ENCODE data around the gene LSR. TPM values are rescaled to one million over a fixed set of nuclear protein-coding genes. Genes with fewer than 3 reads are reported as not detected.

LSR gene
- total and polyA plus RNA-seq, 10 donors, result 10.9 to 30.2 (median 20.4) TPM

- Histone ChIP-seq H3K4me1 (peaks cover 19 to 100% (median 36%) of the 10 kb centered on the region in 6 donors), H3K4me3 (no peak overlapping the region), H3K27me3 (replicated peaks in 1 of 7) (no peaks in the 10 kb centered on the region), H3K27ac (no peak overlapping the region), H3K9me3 (no peaks in the 10 kb centered on the region), H3K36me3 (no peaks in the 10 kb centered on the region)
- 63 to 81% (median 77%) methylated on average over 10 of the region's 10 CpGs for WGBS, 5 donors
- TF ChIP-seq CTCF (IDR thresholded peaks at IDR 0.05 in 8 of 11, conservative IDR thresholded peaks at IDR 0.05 in 3 of 11) (no peak), POLR2AphosphoS5 (IDR thresholded peaks at IDR 0.05) (no peak), POLR2A (IDR thresholded peaks at IDR 0.05) (no peak)
- intact Hi-C loops (cut with DNase I; ENCODE audit: low total_unique reads), result no loop called here
- no peak for DNase-seq
These were observed 66.2 kb downstream of the LSR start for GRCh38 chr19:35314858-35315470.

GRCh38 chr19:35315883-35316282 lies 67.1 kb downstream of the LSR start:
- Histone ChIP-seq H3K27ac (peak overlapping the region in 3 of 8 donors; percentile 48 to 82 (median 72)), H3K27me3 (replicated peaks in 1 of 7) (no peaks in the 10 kb centered on the region), H3K36me3 (no peaks in the 10 kb centered on the region), H3K4me3 (no peak overlapping the region), H3K9me3 (no peaks in the 10 kb centered on the region), H3K4me1 (peaks cover 24 to 100% (median 45%) of the 10 kb centered on the region in 6 donors)
- intact Hi-C loops (cut with DNase I; ENCODE audit: low total_unique reads), result no loop called here
- DNase-seq, result no peak
- 81 to 89% (median 86%) methylated on average over 9 of the region's 9 CpGs for WGBS, 5 donors
- TF ChIP-seq POLR2AphosphoS5 (IDR thresholded peaks at IDR 0.05) (no peak), POLR2A (IDR thresholded peaks at IDR 0.05) (no peak), CTCF (IDR thresholded peaks at IDR 0.05 in 8 of 11, conservative IDR thresholded peaks at IDR 0.05 in 3 of 11) (no peak)

DNA sequence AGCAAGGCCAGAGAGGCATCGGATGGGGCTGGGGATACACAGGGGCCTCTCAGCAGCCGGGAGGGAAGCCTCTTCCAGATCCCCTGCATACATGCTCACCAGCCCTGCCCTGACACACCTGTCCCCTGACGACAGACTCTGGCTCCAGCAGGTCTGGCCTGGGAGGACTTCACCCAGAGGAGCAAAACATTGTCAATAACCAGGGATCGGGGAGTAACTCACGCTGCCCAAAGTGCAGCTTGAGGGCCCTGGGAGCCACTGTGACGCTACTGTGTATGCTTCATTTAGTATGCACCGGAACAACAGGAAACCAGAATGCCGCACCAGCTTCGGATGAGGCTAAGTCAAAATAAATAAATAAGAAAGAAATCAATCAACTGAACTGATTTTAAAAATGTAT lies 67.8 kb downstream of the LSR start:
- 76 to 87% (median 78%) methylated on average over 9 of the region's 9 CpGs for WGBS, 5 donors
- Histone ChIP-seq H3K27me3 (replicated peaks in 1 of 7) (no peaks in the 10 kb centered on the region), H3K9me3 (peaks cover 0 to under 1% (median 0%) of the 10 kb centered on the region in 8 donors), H3K36me3 (no peaks in the 10 kb centered on the region), H3K4me3 (no peak overlapping the region), H3K27ac (peak overlapping the region in 5 of 8 donors; percentile 72 to 83 (median 82)), H3K4me1 (peaks cover 24 to 100% (median 50%) of the 10 kb centered on the region in 6 donors)
- no peak for DNase-seq
- intact Hi-C loops (cut with DNase I; ENCODE audit: low total_unique reads), result no loop called here
- TF ChIP-seq POLR2A (IDR thresholded peaks at IDR 0.05), result no peak
- TF ChIP-seq POLR2AphosphoS5 (IDR thresholded peaks at IDR 0.05), result peak in 1 of 3 donors; percentile 43

Other genes with a start within 250 kb of the LSR start
- gene GRAMD1A, start 248.7 kb upstream of the LSR start, total RNA-seq, result 100 to 1,000 TPM in 5 of 7 donors, 10 to 100 TPM in 2; 80.3 to 177 (median 118) TPM
- 10 to 100 TPM; 30.0 to 63.2 (median 30.4) TPM for gene GRAMD1A, start 248.7 kb upstream of the LSR start, polyA plus RNA-seq
- gene SCN1B, start 218.5 kb upstream of the LSR start, total RNA-seq, result 10 to 100 TPM; 11.3 to 28.1 (median 16.7) TPM
- 1 to 10 TPM; 3.7 to 7.4 (median 5.9) TPM for gene SCN1B, start 218.5 kb upstream of the LSR start, polyA plus RNA-seq
- gene HPN, start 207.3 kb upstream of the LSR start, total RNA-seq, result 1 to 10 TPM; 1.0 to 4.3 (median 2.4) TPM
- gene HPN, start 207.3 kb upstream of the LSR start, polyA plus RNA-seq, result 1 to 10 TPM in 2 of 3 donors, under 1 TPM in 1; 0.86 to 2.4 (median 1.1) TPM
- gene FXYD3, start 133.2 kb upstream of the LSR start, total RNA-seq, result not detected
- gene FXYD3, start 133.2 kb upstream of the LSR start, polyA plus RNA-seq, result 1 to 10 TPM in 1 of 3 donors, under 1 TPM in 2; 0.33 to 1.5 (median 0.70) TPM
- gene LGI4, start 113.9 kb upstream of the LSR start, total RNA-seq, result 1 to 10 TPM in 4 of 7 donors, under 1 TPM in 2, not detected in 1; 0.68 to 2.8 (median 1.1) TPM
- 1 to 10 TPM; 2.4 to 9.7 (median 2.5) TPM for gene LGI4, start 113.9 kb upstream of the LSR start, polyA plus RNA-seq
- gene FXYD1, start 110.2 kb upstream of the LSR start, total RNA-seq, result 10 to 100 TPM in 3 of 7 donors, 1 to 10 TPM in 2, under 1 TPM in 1, not detected in 1; 0.83 to 18.1 (median 8.0) TPM
- 10 to 100 TPM in 2 of 3 donors, 1 to 10 TPM in 1; 9.8 to 17.8 (median 16.0) TPM for gene FXYD1, start 110.2 kb upstream of the LSR start, polyA plus RNA-seq
- gene FXYD7, start 105.7 kb upstream of the LSR start, total RNA-seq, result 1 to 10 TPM in 6 of 7 donors, not detected in 1; 1.2 to 3.3 (median 2.5) TPM
- gene FXYD7, start 105.7 kb upstream of the LSR start, polyA plus RNA-seq, result 1 to 10 TPM; 1.6 to 4.4 (median 2.3) TPM
- 100 to 1,000 TPM; 132 to 215 (median 162) TPM for gene FXYD5, start 94.3 kb upstream of the LSR start, total RNA-seq
- 100 to 1,000 TPM; 188 to 235 (median 213) TPM for gene FXYD5, start 94.3 kb upstream of the LSR start, polyA plus RNA-seq
- gene FAM187B, start 20.3 kb upstream of the LSR start, total RNA-seq, result under 1 TPM in 1 of 7 donors, not detected in 6; 0.51 TPM
- gene FAM187B, start 20.3 kb upstream of the LSR start, polyA plus RNA-seq, result under 1 TPM in 2 of 3 donors, not detected in 1; 0.48 to 0.61 TPM
- 100 to 1,000 TPM; 133 to 206 (median 157) TPM for gene USF2, start 20.0 kb downstream of the LSR start, total RNA-seq
- 100 to 1,000 TPM; 132 to 205 (median 145) TPM for gene USF2, start 20.0 kb downstream of the LSR start, polyA plus RNA-seq
- gene HAMP, start 33.5 kb downstream of the LSR start, total RNA-seq, result under 1 TPM in 2 of 7 donors, not detected in 5; 0.60 to 0.67 TPM
- 1 to 10 TPM in 2 of 3 donors, under 1 TPM in 1; 0.48 to 5.0 (median 2.0) TPM for gene HAMP, start 33.5 kb downstream of the LSR start, polyA plus RNA-seq
- gene MAG, start 43.2 kb downstream of the LSR start, total RNA-seq, result 10 to 100 TPM in 3 of 7 donors, under 1 TPM in 2, not detected in 2; 0.26 to 55.2 (median 35.1) TPM
- under 1 TPM; 0.07 to 0.42 (median 0.16) TPM for gene MAG, start 43.2 kb downstream of the LSR start, polyA plus RNA-seq
- 100 to 1,000 TPM; 251 to 446 (median 339) TPM for gene CD22, start 80.2 kb downstream of the LSR start, total RNA-seq
- gene CD22, start 80.2 kb downstream of the LSR start, polyA plus RNA-seq, result 100 to 1,000 TPM; 292 to 445 (median 394) TPM
- under 1 TPM in 4 of 7 donors, not detected in 3; 0.16 to 0.32 (median 0.28) TPM for gene FFAR1, start 98.9 kb downstream of the LSR start, total RNA-seq
- under 1 TPM; 0.18 to 0.52 (median 0.26) TPM for gene FFAR1, start 98.9 kb downstream of the LSR start, polyA plus RNA-seq
- gene FFAR3, start 109.5 kb downstream of the LSR start, total RNA-seq, result 1 to 10 TPM in 4 of 7 donors, under 1 TPM in 2, not detected in 1; 0.55 to 3.2 (median 2.0) TPM
- under 1 TPM; 0.30 to 0.45 (median 0.33) TPM for gene FFAR3, start 109.5 kb downstream of the LSR start, polyA plus RNA-seq
- gene GPR42, start 122.1 kb downstream of the LSR start, total RNA-seq, result under 1 TPM in 3 of 7 donors, not detected in 4; 0.60 to 0.67 (median 0.66) TPM
- under 1 TPM in 1 of 3 donors, not detected in 2; 0.09 TPM for gene GPR42, start 122.1 kb downstream of the LSR start, polyA plus RNA-seq
- gene FFAR2, start 199.3 kb downstream of the LSR start, total RNA-seq, result 10 to 100 TPM in 5 of 7 donors, 1 to 10 TPM in 2; 3.0 to 53.5 (median 12.6) TPM
- 1 to 10 TPM in 2 of 3 donors, under 1 TPM in 1; 0.89 to 9.0 (median 5.7) TPM for gene FFAR2, start 199.3 kb downstream of the LSR start, polyA plus RNA-seq
- gene KRTDAP, start 241.5 kb downstream of the LSR start, total RNA-seq, result 1 to 10 TPM in 1 of 7 donors, not detected in 6; 3.1 TPM
- not detected for gene KRTDAP, start 241.5 kb downstream of the LSR start, polyA plus RNA-seq